Kidney epithelial cell (primary cell): ENCODE measurements around the gene ASB2. TPM values are rescaled to one million over a fixed set of nuclear protein-coding genes. Genes with fewer than 3 reads are reported as not detected.

Source experiments
- DNase-seq: peaks from one replicate; pipeline ENCODE4 v3.0.0-alpha.2; 2010; ENCODE audit warnings: low read depth
- H3K27me3 ChIP-seq: 2 replicates; pipeline ENCODE4 v1.6.0; 2011; ENCODE audit warnings: low read length; ENCODE audit not compliant: control insufficient read depth, insufficient read depth
- H3K36me3 ChIP-seq: 2 replicates; pipeline ENCODE4 v1.5.1; 2011; ENCODE audit warnings: low read length; ENCODE audit not compliant: control insufficient read depth, insufficient read depth
- H3K4me3 ChIP-seq: 2 replicates; pipeline ENCODE4 v1.5.1; 2011; ENCODE audit warnings: low read depth, mild to moderate bottlenecking, control low read depth, low read length
- CTCF ChIP-seq: IDR thresholded peaks from 2 replicates; pipeline ENCODE4 v1.5.1; 2011; ENCODE audit warnings: mild to moderate bottlenecking, moderate library complexity, low read length, control low read depth, inconsistent platforms; ENCODE audit not compliant: insufficient read depth, poor library complexity, severe bottlenecking
- total RNA-seq: library from RNA; depleted of rRNA; stranded (reverse); fragments of >200 nt; gene quantifications from 2 replicates; pipeline ENCODE4 v1.2.3, GENCODE V29; 2015

ASB2 gene
- total RNA-seq, 1 donor from 2014 or later = 7.4 TPM

DNA sequence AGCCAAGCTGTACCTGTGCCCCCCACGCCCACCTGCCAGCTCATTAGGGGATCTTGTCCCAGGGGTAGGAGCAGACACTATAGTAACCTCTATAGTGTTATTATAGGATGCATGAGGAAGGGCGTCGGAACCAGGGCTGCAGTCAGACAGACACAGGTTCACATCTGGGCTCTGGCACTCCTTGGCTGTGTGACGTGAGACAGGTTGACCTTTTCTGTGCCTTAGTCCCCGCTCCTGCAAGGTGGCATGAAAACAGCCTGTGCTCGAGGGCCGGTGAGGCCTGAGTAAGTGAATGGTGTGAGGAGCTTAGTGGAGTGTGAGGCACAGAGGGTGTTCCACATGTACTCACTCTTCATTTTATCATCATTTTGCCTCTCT, 19.0 kb downstream of the ASB2 start:
- TF ChIP-seq CTCF = no peak
- DNase-seq = no peak
- H3K4me3 ChIP-seq = no peak overlapping the region
- H3K27me3 ChIP-seq = no peaks in the 10 kb centered on the region
- H3K36me3 ChIP-seq = no peaks in the 10 kb centered on the region

DNA sequence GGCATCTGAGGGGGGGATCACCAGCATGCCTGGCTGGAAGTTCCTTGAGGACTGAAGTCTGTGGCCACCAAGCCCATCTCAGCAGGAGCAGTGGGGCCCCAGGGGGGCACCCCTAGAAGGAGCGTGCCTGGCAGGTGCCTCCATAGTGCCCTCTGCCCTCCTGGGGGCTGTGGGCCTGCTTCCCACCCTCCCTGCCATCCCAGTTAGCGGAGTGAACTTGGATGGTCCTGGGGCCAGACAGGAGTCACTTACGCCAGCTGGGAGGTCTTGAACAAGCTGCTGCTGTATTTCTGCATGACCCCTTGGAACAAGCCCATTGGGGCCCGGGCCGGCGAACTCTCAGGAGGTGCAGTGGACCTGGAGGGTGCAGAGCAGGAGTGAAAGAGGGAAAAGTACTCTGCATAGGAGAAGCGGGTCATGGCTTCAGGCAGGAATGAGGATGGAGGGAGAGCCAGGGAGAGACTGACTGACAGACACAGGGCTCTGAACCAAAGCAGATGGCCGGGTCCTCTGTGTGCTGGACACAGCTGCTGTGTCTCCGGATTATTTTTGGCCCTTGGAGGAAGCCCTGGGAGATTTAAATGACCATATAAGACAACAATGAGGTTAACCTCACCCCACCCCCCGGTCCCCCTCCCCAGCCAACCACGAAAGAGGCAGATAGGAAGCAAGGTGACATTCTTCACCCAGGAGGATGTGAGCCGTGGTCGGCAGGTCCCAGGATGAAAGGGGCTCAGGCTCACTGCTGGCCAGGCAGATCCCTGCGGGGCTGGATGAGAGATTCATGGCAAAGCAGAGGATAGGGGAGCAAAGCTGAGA, 19.6 kb downstream of the ASB2 start:
- H3K27me3 ChIP-seq = no peaks in the 10 kb centered on the region
- H3K36me3 ChIP-seq = no peaks in the 10 kb centered on the region
- no peak for DNase-seq
- no peak for TF ChIP-seq CTCF
- H3K4me3 ChIP-seq = no peak overlapping the region

DNA sequence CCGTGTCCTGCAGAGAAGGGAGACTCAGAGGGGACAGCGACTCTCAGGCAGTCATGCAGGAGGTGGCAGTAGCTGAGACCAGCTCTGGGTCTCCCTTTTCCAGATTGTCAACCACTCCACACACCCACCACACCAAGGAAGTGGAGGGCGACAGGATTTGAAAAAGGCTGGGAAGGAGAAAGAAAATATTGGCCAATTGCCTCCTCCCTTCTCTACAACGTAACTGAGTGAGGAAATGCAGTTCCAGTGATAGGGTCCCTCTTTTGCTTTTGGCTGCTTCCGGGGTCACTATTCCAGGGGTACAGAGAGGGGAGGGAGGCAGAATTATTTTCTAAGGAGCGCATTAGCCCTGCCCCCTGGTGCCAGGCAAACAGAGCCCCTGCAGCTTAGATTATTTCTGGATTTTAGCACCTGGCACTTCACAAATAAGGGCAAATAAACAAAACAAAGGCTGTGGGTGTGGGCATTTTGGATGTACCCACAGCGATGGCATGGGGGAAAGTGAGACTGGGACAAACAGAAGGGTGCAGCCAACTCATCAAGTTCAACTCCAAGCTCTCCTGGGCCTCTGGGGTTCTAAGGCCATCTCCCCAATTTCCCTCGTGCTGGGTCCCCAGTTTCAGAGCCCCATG, 20.4 kb downstream of the ASB2 start:
- H3K36me3 ChIP-seq = no peaks in the 10 kb centered on the region
- no peaks in the 10 kb centered on the region for H3K27me3 ChIP-seq
- H3K4me3 ChIP-seq = no peak overlapping the region
- no peak for DNase-seq
- no peak for TF ChIP-seq CTCF

GRCh38 chr14:93954900-93955849, 21.2 kb downstream of the ASB2 start:
- no peak overlapping the region for H3K4me3 ChIP-seq
- H3K36me3 ChIP-seq = no peaks in the 10 kb centered on the region
- DNase-seq = no peak
- no peaks in the 10 kb centered on the region for H3K27me3 ChIP-seq
- TF ChIP-seq CTCF = no peak

GRCh38 chr14:93954516-93954830, 21.9 kb downstream of the ASB2 start:
- TF ChIP-seq CTCF = no peak
- Histone ChIP-seq H3K4me3 (no peak overlapping the region), H3K27me3 (no peaks in the 10 kb centered on the region), H3K36me3 (no peaks in the 10 kb centered on the region)
- DNase-seq = no peak
